Measurements from ENCODE around the gene DTD1. TPM values are rescaled to one million over a fixed set of nuclear protein-coding genes. Genes with fewer than 3 reads are reported as not detected.

DTD1 gene
- total RNA-seq, 2 experiments from 2014 or later = 27.6 to 43.0 TPM

DNA sequence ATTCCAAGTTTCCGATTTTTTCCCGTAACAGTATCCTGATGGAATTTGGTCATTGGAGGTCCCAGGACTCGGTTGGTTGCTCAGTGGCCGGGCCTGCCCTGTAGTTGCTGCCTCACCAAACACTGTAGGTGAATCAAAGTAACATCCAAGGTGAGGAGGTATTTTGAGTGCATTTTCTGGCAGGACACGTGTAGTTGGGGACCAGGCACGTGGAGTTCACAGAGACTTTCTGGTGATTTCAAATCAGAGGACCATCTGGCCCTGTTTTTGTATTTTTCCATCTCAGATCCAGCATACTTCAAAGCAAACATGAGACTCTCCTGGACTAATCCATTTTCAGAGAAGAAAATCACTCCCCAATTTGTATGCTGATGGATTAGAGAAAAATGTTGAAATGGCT lies 9.9 kb upstream of the DTD1 start:
- H3K36me3 ChIP-seq (ENCODE audit: insufficient read depth, low read length) = no peaks in the 10 kb centered on the region
- no peaks in the 10 kb centered on the region for H3K4me1 ChIP-seq (ENCODE audit: insufficient read depth, low read length, poor library complexity, severe bottlenecking)
- no peaks in the 10 kb centered on the region for H3K9me2 ChIP-seq (ENCODE audit: insufficient read depth, low read length)
- no peak overlapping the region for H3K4me2 ChIP-seq (ENCODE audit: low read length)
- no peak overlapping the region for H3K4me3 ChIP-seq (ENCODE audit: low read depth, low read length, poor library complexity, severe bottlenecking)
- CTCF ChIA-PET (ENCODE audit: unreplicated experiment) = no interaction called here
- no peak overlapping the region for H3K27ac ChIP-seq (ENCODE audit: low read depth, low read length, poor library complexity, severe bottlenecking)
- intact Hi-C loops (cut with micrococcal nuclease; ENCODE audit: unreplicated experiment) = no loop called here
- POLR2A ChIA-PET = interaction anchor here (0.9 to 1.5 kb wide), 2 partner anchors 70 to 161 kb away, joined by 4 to 5 read pairs; partner anchors contain the start of gene SEC23B
- H2AFZ ChIP-seq (ENCODE audit: low read length) = no peak overlapping the region
- no peaks in the 10 kb centered on the region for H4K20me1 ChIP-seq (ENCODE audit: insufficient read depth, low read length)
- no peak for DNase-seq (ENCODE audit: low spot score)
- H3K9me3 ChIP-seq (ENCODE audit: low read length) = no peaks in the 10 kb centered on the region
- no TSS peak for BruUV-seq (replicated peaks)
- TF ChIP-seq, protein P1, sequence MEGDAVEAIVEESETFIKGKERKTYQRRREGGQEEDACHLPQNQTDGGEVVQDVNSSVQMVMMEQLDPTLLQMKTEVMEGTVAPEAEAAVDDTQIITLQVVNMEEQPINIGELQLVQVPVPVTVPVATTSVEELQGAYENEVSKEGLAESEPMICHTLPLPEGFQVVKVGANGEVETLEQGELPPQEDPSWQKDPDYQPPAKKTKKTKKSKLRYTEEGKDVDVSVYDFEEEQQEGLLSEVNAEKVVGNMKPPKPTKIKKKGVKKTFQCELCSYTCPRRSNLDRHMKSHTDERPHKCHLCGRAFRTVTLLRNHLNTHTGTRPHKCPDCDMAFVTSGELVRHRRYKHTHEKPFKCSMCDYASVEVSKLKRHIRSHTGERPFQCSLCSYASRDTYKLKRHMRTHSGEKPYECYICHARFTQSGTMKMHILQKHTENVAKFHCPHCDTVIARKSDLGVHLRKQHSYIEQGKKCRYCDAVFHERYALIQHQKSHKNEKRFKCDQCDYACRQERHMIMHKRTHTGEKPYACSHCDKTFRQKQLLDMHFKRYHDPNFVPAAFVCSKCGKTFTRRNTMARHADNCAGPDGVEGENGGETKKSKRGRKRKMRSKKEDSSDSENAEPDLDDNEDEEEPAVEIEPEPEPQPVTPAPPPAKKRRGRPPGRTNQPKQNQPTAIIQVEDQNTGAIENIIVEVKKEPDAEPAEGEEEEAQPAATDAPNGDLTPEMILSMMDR (conservative IDR thresholded peaks at IDR 0.05; ENCODE audit: low read length) = no peak
- TF ChIP-seq EZH2phosphoT487 (IDR thresholded peaks at IDR 0.05; ENCODE audit: borderline replicate concordance, low read depth, low read length) = no peak
- H3K79me2 ChIP-seq (ENCODE audit: insufficient read depth, low read depth, low read length) = no peaks in the 10 kb centered on the region

DNA sequence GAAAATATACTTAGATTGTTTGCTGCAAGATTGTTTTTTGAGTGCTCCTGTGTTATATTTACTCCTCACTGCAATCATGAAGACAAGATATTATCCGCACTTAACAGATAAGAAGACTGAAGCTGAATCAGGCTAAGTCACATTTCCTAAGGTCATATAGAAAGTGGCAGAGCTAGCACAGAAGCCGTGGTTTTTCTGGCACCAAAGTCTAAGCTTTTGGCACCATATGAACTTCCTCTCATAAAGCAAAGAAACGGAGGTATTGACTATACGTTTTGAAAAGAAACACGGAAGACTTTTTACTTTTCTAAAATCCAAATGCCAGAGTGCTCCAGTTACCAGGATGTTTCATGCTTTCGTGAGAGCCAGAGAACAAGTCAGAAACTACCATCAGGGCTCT lies 9.3 kb upstream of the DTD1 start:
- no peak overlapping the region for H3K4me3 ChIP-seq (ENCODE audit: low read depth, low read length, poor library complexity, severe bottlenecking)
- intact Hi-C loops (cut with micrococcal nuclease; ENCODE audit: unreplicated experiment) = no loop called here
- DNase-seq (ENCODE audit: low spot score) = no peak
- H3K27ac ChIP-seq (ENCODE audit: low read depth, low read length, poor library complexity, severe bottlenecking) = no peak overlapping the region
- H3K9me2 ChIP-seq (ENCODE audit: insufficient read depth, low read length) = no peaks in the 10 kb centered on the region
- CTCF ChIA-PET (ENCODE audit: unreplicated experiment) = no interaction called here
- POLR2A ChIA-PET = interaction anchor here (1.5 kb wide), 2 partner anchors 16 to 71 kb away, joined by 3 to 4 read pairs; partner anchors contain the start of gene SEC23B
- no peaks in the 10 kb centered on the region for H3K4me1 ChIP-seq (ENCODE audit: insufficient read depth, low read length, poor library complexity, severe bottlenecking)
- H3K9me3 ChIP-seq (ENCODE audit: low read length) = no peaks in the 10 kb centered on the region
- no TSS peak for BruUV-seq (replicated peaks)
- H3K4me2 ChIP-seq (ENCODE audit: low read length) = no peak overlapping the region
- H3K79me2 ChIP-seq (ENCODE audit: insufficient read depth, low read depth, low read length) = no peaks in the 10 kb centered on the region
- no peaks in the 10 kb centered on the region for H3K36me3 ChIP-seq (ENCODE audit: insufficient read depth, low read length)
- H2AFZ ChIP-seq (ENCODE audit: low read length) = no peak overlapping the region
- H4K20me1 ChIP-seq (ENCODE audit: insufficient read depth, low read length) = no peaks in the 10 kb centered on the region
- no peak for TF ChIP-seq EZH2phosphoT487 (IDR thresholded peaks at IDR 0.05; ENCODE audit: borderline replicate concordance, low read depth, low read length)
- TF ChIP-seq, protein P1 (conservative IDR thresholded peaks at IDR 0.05; ENCODE audit: low read length) = no peak

DNA sequence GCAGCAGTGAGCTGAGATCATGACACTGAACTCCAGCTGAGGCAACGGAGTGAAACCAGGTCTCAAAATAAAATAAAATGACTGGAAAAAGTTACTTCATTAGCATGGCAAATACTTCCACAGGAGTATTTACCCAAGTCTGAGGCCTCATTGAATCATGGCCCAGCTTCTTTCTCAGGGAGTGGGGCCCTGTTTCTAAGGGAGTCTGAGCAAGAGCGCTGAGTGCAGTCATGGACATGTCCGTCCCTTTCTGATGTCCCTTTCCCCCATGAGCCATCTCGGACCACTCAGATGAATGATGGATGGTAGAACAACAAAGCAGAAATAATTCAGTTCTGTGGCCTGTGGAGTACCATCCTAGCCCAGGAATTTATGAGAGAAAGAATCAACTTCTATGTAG lies 7.8 kb upstream of the DTD1 start:
- CTCF ChIA-PET (ENCODE audit: unreplicated experiment) = no interaction called here
- H3K9me2 ChIP-seq (ENCODE audit: insufficient read depth, low read length) = no peaks in the 10 kb centered on the region
- no peaks in the 10 kb centered on the region for H3K36me3 ChIP-seq (ENCODE audit: insufficient read depth, low read length)
- intact Hi-C loops (cut with micrococcal nuclease; ENCODE audit: unreplicated experiment) = no loop called here
- TF ChIP-seq EZH2phosphoT487 (IDR thresholded peaks at IDR 0.05; ENCODE audit: borderline replicate concordance, low read depth, low read length) = no peak
- TF ChIP-seq, protein P1 (conservative IDR thresholded peaks at IDR 0.05; ENCODE audit: low read length) = no peak
- no TSS peak for BruUV-seq (replicated peaks)
- H3K9me3 ChIP-seq (ENCODE audit: low read length) = no peaks in the 10 kb centered on the region
- no peak overlapping the region for H3K4me3 ChIP-seq (ENCODE audit: low read depth, low read length, poor library complexity, severe bottlenecking)
- H3K4me2 ChIP-seq (ENCODE audit: low read length) = no peak overlapping the region
- H3K27ac ChIP-seq (ENCODE audit: low read depth, low read length, poor library complexity, severe bottlenecking) = no peak overlapping the region
- no peak overlapping the region for H2AFZ ChIP-seq (ENCODE audit: low read length)
- DNase-seq (ENCODE audit: low spot score) = no peak
- POLR2A ChIA-PET = interaction anchor here (0.6 to 1.5 kb wide), 4 partner anchors 9 to 635 kb away, joined by 3 to 4 read pairs (median 4); no protein-coding TSS in a partner anchor
- H3K79me2 ChIP-seq (ENCODE audit: insufficient read depth, low read depth, low read length) = no peaks in the 10 kb centered on the region
- H3K4me1 ChIP-seq (ENCODE audit: insufficient read depth, low read length, poor library complexity, severe bottlenecking) = no peaks in the 10 kb centered on the region
- no peaks in the 10 kb centered on the region for H4K20me1 ChIP-seq (ENCODE audit: insufficient read depth, low read length)
